GM10266 (cell line): ENCODE data around the gene VSTM2B.

ENCODE experiments used
- DNase-seq: peaks from one replicate; pipeline ENCODE4 v3.0.0; 2012; ENCODE audit errors: extremely low spot score
- TF ChIP-seq, protein P1 (sequence below): IDR thresholded peaks from 2 replicates; pipeline ENCODE4 v1.5.1; 2012; ENCODE audit warnings: mild to moderate bottlenecking, low read depth; ENCODE audit not compliant: control insufficient read depth, insufficient read depth; ENCODE audit errors: missing control alignments

The VSTM2B gene

DNA sequence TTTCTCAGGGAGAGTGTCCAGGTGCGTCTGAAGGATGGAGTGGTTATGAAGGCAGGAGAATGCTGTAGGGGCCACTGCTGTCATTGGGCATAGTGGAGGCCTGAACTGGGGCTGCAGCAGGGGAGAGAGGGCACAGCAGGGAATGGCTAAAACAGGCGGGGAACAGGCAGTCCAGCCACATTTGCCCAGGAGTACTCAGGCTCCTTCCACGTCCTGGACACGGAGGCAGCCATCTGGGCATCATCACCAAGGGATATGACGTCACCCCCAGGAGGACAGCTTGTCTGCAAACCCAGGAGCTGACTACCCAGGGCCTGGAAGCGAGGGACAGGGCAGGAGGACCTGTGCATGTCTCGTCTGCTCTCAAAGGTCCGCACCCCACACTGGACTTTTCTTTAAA lies 22.2 kb downstream of the VSTM2B start:
- no peak for DNase-seq
- TF ChIP-seq, protein P1, sequence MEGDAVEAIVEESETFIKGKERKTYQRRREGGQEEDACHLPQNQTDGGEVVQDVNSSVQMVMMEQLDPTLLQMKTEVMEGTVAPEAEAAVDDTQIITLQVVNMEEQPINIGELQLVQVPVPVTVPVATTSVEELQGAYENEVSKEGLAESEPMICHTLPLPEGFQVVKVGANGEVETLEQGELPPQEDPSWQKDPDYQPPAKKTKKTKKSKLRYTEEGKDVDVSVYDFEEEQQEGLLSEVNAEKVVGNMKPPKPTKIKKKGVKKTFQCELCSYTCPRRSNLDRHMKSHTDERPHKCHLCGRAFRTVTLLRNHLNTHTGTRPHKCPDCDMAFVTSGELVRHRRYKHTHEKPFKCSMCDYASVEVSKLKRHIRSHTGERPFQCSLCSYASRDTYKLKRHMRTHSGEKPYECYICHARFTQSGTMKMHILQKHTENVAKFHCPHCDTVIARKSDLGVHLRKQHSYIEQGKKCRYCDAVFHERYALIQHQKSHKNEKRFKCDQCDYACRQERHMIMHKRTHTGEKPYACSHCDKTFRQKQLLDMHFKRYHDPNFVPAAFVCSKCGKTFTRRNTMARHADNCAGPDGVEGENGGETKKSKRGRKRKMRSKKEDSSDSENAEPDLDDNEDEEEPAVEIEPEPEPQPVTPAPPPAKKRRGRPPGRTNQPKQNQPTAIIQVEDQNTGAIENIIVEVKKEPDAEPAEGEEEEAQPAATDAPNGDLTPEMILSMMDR, result no peak

DNA sequence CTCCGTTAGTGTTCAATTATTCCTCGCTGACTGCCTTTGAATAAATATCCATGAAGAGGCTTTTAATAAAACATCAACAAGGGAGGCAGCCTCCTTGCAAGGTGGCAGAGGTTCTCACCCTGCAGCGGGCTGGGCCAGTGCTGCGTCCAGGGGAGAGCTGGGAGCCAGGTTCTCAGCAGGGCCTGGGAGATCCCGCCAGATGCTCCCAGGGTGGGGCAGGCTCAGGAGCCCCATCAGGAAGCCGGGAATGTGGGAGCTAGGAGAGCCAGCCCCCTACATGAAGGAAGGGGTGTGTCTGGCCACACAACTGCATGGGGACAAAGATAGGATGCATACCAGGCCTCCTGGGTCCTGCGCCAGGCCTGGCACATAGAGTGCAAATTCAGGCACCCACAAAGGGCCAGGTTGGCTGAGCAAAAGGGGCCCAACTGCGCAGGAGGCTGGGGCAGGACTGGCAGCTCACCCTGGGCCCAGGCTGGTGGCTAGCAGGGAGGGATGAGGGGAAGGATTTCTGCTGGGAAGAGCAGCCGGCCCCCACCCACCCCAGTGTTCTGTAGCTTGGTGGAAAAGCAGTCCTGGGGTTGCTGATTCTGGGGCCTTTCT lies 22.8 kb downstream of the VSTM2B start:
- DNase-seq, result no peak
- TF ChIP-seq, protein P1, result no peak

DNA sequence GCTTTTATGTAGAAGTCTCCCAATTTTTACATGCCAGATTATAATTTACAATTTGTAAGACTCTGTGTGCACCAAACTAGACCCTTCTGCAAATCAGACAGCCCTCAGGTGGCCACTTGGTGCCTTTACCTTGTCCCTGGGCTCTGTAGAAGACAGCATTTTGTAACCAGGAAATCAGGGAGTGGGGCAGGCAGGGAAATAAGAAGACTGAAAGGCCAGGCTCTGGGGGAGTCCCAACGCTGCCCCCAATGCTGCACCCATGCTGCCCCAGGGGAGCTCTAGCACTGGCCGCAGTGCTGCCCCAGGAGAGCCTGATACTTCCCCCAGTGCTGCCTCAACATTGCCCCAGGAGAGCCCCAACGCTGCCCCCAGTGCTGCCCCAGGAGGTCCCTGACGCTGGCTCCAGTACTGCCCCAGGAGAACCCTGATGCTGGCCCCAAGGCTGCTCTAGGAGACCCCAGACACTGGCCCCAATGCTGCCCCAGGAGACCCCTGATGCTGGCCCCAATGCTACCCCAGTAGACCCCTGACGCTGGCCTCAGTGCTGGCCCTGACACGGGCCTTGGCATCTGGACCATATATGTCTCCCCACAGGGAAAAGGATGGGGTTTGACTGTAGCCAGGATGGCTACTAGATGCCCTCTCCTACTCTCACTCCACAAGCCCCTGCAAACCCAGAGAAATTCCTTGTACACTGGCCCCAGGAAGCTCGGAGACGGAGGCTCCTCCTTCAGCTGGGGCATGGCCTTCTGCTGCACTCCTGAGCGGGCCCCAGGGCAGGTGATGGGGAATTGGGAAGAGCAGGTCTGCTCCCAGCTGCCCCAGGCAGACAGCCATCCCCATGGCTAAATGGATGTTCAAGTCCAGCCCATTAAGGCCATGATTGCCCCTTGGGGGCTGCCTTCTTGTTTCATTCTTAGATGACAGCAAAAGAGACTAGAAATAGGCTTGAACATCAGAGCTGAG lies 23.6 kb downstream of the VSTM2B start:
- TF ChIP-seq, protein P1, result no peak
- DNase-seq, result no peak

DNA sequence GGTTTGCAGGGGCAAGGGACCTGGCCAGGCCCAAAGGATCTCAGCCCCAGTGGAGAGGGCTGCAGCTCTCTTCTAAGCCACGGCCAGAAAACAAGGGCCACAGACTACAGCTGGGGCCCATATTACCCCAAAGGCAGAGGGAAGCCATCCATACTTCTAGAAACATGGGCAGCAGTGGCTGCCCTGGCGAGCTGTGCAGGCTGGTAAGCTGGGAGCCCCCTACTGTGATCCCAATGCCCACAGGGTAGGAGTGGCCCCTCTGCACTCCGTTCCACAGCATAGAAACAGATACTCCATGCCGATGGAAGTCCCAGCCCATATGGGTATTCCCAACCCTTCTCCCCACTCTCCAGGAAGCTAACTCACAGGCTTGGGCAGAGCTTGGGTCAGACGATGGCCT lies 25.1 kb downstream of the VSTM2B start:
- no peak for DNase-seq
- TF ChIP-seq, protein P1, result no peak

DNA sequence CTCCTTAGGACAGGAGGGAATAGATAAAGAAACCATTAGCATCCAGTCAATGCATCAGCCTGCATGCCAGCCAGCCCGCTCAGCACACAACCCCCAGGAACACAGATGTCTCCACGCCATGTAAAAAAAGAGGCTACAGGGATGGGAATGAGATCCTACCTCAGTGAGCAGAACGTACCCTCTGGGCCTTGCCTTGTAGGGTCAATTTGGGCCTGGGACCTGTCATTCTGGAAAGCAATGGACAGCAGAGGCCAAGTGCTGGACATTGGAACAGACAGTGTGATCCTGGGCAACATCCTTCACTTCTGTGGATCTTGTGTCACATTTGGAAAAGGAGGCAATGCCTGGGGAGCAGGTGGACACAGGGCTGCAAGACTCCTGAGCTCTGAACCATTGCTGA lies 26.0 kb downstream of the VSTM2B start:
- no peak for DNase-seq
- TF ChIP-seq, protein P1, result no peak

DNA sequence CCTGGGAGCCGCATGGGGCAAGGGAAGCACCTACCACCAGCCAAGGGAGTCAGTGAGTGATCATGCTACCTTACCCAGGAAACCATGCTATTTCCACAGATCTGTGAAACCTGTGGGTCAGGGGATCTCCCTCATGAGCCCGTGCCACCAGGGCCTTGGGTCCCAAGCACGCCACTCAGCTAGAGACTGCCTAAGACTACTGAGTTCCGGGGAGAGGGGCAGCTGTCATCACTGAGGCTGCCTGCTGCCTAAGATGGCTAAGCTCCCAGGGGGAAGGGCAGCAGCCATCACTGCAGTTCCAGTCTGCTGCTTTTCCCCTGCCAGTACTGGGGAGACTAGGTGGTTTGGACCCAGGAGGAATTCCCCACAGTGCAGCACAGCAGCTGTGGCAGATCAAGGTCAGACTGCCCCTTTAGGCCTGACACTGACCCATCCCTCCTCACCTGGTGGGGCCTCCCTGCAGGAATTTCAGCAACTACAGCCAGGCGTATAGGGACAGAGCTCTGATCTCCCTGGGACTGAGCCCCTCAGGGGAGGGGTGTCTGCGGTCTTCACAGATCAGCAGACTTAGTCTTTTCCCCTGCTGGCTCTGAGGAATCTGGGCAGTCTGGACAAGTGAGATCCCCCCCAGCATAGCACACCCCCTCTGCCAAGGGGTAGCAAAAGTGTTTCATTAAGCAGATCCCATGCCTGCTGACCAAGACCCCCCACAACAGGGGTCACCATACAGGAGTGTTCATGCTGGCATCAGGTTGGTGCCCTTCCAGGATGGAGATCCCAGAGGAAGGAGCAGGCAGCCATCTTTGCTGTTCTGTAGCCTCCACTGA lies 26.9 kb downstream of the VSTM2B start:
- TF ChIP-seq, protein P1, result no peak

More for the DNA sequence above, 26.9 kb downstream of the VSTM2B start:
- no peak for DNase-seq
